Ishikawa (cell line): ENCODE data around the gene RACGAP1.
A peak's percentile ranks its signal among the peaks of the same experiment; 100 is the strongest.

Source experiments
- CEBPB ChIP-seq: IDR thresholded peaks from 2 replicates; pipeline ENCODE4 v1.6.1; 2012
- CREB1 ChIP-seq: IDR thresholded peaks from 2 replicates; pipeline ENCODE4 v1.6.1; 2012; ENCODE audit warnings: low read depth
- EGR1 ChIP-seq: IDR thresholded peaks from 2 replicates; pipeline ENCODE4 v1.6.1; 2012
- EP300 ChIP-seq: IDR thresholded peaks from 2 replicates; pipeline ENCODE4 v1.6.1; 2012; ENCODE audit warnings: borderline replicate concordance
- FOXM1 ChIP-seq: IDR thresholded peaks from 2 replicates; pipeline ENCODE4 v1.6.1; 2012; ENCODE audit warnings: low read depth, borderline replicate concordance
- MAX ChIP-seq: IDR thresholded peaks from 2 replicates; pipeline ENCODE4 v1.6.1; 2012
- NFIC ChIP-seq: IDR thresholded peaks from 2 replicates; pipeline ENCODE4 v1.6.1; 2012
- RAD21 ChIP-seq: IDR thresholded peaks from 2 replicates; pipeline ENCODE4 v1.6.1; 2012; ENCODE audit warnings: low read depth
- TAF1 ChIP-seq: IDR thresholded peaks from 2 replicates; pipeline ENCODE4 v1.6.1; 2012; ENCODE audit warnings: low read depth, mild to moderate bottlenecking
- TCF12 ChIP-seq: IDR thresholded peaks from 2 replicates; pipeline ENCODE4 v1.6.1; 2012; ENCODE audit warnings: low read depth
- TEAD4 ChIP-seq: IDR thresholded peaks from 2 replicates; pipeline ENCODE4 v1.6.1; 2012
- USF1 ChIP-seq: IDR thresholded peaks from 2 replicates; pipeline ENCODE4 v1.6.1; 2012
- YY1 ChIP-seq: IDR thresholded peaks from 2 replicates; pipeline ENCODE4 v1.6.1; 2012; ENCODE audit warnings: low read depth
- ZBTB7A ChIP-seq: IDR thresholded peaks from 2 replicates; pipeline ENCODE4 v1.6.1; 2012; ENCODE audit warnings: low read depth
- TF ChIP-seq, protein P1 (sequence below): IDR thresholded peaks from 2 replicates; pipeline ENCODE4 v1.6.1; 2012; ENCODE audit warnings: low read depth, mild to moderate bottlenecking

RACGAP1 gene

DNA sequence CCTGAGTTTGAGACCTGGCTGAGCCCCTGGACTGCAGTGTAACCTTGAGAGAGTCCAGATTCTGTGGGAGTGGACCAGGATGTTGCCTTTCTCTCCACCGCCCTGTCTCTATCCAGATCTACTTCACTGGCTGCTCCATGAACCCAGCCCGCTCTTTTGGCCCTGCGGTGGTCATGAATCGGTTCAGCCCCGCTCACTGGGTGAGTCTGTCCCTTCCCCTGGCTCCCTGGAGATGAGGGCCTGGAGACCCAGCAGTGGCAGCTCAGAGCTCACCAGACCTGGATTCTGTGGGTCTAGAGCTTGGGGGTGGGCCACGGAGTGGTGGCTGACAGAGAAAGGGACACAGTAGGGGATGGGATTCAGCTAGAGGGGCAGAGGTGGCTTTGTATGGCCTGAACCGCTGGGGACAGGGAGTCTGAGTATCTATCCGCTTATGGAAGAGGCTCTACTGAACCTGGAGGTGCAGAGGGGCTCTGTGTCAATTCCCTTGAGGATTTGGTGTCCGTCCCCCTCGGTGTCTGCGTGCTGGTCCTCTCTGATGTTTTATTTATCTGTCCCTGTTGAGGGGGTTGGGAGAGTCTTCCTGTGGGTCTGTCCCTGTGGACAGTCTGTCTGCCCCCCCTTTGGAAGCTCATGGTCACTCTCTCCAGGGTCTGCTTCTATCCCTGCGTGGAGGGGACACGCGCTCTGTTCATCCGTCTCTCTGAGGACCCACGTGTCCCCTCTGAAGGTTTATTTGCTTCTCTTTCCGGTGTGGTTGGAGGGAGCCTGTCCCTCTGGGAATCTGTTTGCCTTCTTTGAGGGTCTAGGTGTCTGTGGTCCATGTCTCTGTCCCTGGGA lies 61.1 kb downstream of the RACGAP1 start:
- TF ChIP-seq TCF12 (no peak), FOXM1 (no peak), EP300 (no peak), TAF1 (no peak), CEBPB (no peak), TEAD4 (no peak), MAX (no peak), YY1 (no peak), EGR1 (no peak), RAD21 (no peak), USF1 (no peak), CREB1 (no peak), ZBTB7A (no peak), NFIC (no peak)
- TF ChIP-seq, protein P1, sequence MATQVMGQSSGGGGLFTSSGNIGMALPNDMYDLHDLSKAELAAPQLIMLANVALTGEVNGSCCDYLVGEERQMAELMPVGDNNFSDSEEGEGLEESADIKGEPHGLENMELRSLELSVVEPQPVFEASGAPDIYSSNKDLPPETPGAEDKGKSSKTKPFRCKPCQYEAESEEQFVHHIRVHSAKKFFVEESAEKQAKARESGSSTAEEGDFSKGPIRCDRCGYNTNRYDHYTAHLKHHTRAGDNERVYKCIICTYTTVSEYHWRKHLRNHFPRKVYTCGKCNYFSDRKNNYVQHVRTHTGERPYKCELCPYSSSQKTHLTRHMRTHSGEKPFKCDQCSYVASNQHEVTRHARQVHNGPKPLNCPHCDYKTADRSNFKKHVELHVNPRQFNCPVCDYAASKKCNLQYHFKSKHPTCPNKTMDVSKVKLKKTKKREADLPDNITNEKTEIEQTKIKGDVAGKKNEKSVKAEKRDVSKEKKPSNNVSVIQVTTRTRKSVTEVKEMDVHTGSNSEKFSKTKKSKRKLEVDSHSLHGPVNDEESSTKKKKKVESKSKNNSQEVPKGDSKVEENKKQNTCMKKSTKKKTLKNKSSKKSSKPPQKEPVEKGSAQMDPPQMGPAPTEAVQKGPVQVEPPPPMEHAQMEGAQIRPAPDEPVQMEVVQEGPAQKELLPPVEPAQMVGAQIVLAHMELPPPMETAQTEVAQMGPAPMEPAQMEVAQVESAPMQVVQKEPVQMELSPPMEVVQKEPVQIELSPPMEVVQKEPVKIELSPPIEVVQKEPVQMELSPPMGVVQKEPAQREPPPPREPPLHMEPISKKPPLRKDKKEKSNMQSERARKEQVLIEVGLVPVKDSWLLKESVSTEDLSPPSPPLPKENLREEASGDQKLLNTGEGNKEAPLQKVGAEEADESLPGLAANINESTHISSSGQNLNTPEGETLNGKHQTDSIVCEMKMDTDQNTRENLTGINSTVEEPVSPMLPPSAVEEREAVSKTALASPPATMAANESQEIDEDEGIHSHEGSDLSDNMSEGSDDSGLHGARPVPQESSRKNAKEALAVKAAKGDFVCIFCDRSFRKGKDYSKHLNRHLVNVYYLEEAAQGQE = no peak

DNA sequence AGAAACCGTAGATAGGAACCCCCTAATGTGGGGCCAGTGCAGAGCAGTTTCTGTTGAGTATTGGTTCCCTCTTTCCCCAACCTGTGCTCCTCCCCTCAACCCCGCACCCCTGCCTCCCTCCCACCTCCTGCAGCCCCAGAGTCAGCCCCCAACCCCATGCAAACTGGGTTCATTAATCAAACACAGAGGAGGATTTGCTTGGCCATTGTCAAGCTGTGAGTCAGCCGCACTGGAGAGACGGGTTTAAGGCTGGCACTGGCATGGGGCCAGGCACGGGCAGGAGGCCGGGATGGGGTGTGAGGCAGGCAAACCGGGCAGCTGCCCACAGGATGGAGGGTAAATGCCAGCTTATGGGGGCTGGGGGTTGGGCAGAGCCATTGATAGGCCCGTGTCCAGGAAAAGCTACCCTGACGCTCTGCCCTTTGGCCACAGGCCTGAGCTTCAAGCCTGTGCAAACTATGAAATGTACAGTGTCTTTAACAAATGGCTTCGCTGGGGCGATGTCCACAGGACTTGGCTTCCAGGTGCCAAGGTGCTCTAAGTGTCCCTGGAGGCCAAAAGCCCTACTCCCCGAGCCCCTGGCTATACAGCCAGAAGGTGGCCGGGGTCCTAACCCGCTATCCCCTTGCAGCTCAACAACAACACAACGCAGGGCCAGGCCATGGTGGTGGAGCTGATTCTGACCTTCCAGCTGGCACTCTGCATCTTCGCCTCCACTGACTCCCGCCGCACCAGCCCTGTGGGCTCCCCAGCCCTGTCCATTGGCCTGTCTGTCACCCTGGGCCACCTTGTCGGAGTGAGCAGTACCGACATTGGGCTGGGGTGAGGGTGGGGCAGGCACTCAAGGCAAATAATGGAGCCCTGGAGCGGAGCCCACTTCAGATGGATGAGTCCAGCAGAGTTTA lies 62.2 kb downstream of the RACGAP1 start:
- TF ChIP-seq NFIC = peak; percentile 100
- TF ChIP-seq MAX = peak; percentile 97
- peak; percentile 53; the same call in 1 of the 2 replicates for TF ChIP-seq USF1
- TF ChIP-seq, protein P1 = no peak
- TF ChIP-seq FOXM1 = no peak; the same call in none of the 2 replicates
- TF ChIP-seq TCF12 = peak; percentile 98
- no peak for TF ChIP-seq CREB1
- peak; percentile 92 for TF ChIP-seq TEAD4
- peak; percentile 99 for TF ChIP-seq ZBTB7A
- peak; percentile 39; the same call in 1 of the 2 replicates for TF ChIP-seq TAF1
- TF ChIP-seq YY1 = peak; percentile 81
- peak; percentile 98 for TF ChIP-seq EP300
- 0 out of 2 replicates have a peak, but pooled peaks have one; percentile 26 for TF ChIP-seq EGR1
- TF ChIP-seq CEBPB = peak; percentile 54; the same call in 1 of the 2 replicates
- peak; percentile 34; the same call in 1 of the 2 replicates for TF ChIP-seq RAD21

DNA sequence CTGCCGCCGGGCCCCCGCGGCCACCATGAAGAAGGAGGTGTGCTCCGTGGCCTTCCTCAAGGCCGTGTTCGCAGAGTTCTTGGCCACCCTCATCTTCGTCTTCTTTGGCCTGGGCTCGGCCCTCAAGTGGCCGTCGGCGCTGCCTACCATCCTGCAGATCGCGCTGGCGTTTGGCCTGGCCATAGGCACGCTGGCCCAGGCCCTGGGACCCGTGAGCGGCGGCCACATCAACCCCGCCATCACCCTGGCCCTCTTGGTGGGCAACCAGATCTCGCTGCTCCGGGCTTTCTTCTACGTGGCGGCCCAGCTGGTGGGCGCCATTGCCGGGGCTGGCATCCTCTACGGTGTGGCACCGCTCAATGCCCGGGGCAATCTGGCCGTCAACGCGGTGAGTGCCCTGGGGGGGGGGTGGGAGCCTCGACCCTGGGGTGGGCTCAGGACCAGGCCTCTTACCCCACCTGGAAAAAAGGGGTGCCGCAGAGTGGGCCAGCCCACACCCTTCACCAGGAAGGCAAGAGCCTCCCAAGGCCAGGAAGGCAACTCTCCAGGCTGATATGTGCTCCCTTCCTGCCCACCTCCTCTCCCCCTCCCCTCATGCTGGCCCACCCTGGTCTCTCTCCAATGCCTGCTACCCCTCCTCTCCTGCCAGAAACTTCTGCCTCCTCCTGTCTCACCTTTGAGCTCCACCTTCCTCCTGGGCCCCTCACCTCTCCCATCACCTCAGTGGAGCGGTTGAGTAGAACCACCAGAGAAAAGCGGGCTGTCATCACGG lies 63.1 kb downstream of the RACGAP1 start:
- no peak for TF ChIP-seq EP300
- TF ChIP-seq TEAD4 = no peak
- TF ChIP-seq EGR1 = no peak
- TF ChIP-seq, protein P1 = no peak
- TF ChIP-seq CREB1 = no peak
- no peak for TF ChIP-seq NFIC
- no peak for TF ChIP-seq ZBTB7A
- no peak for TF ChIP-seq FOXM1
- no peak for TF ChIP-seq TAF1
- no peak for TF ChIP-seq RAD21
- TF ChIP-seq MAX = no peak
- no peak for TF ChIP-seq CEBPB
